Left cardiac atrium (tissue), 4 donors: ENCODE results near the gene JCHAIN. TPM values are rescaled to one million over a fixed set of nuclear protein-coding genes. Genes with fewer than 3 reads are reported as not detected.

ENCODE experiments used
- ATAC-seq, 2 donors: fragments of 200-7000 bp; cut with Tn5 transposase; one replicate each; pipeline ENCODE4 v1.9.1; 2020; ENCODE audit warnings: mild to moderate bottlenecking in 2 of 2, moderate library complexity in 2 of 2
- DNase-seq: peaks from one replicate; pipeline ENCODE4 v3.0.0-alpha.2; 2020
- intact Hi-C, 2 donors: fragments of 100-400 bp; cut with DNase I; formaldehyde crosslinking; loops; one replicate each; pipeline versions ENCODE4 v1.14.1 to v1.15.1; 2022 to 2023
- total RNA-seq, 2 donors: library from RNA; stranded (reverse); fragmentation: NEBNext Ultra II Directional; extraction: Animal tissue kit (Norgen Biotek cat#: 25700); gene quantifications; one replicate each; pipeline ENCODE4 v1.2.1, GENCODE V29; 2021
- donor health status: DM: no; HTN: yes; CAD: no.
- donor health status: DM: no; HTN: yes; CAD: no; lungs with severe emphysema.
- donor health status: DM: yes; HTN: yes; CAD: no.
- donor health status: Dilated cardiomyopathy.

JCHAIN gene
- total RNA-seq, 2 donors from 2014 or later, result 9.0 to 12.0 TPM

GRCh38 chr4:70607334-70607853 is 58.9 kb downstream of the JCHAIN start:
- DNase-seq (no peak), ATAC-seq (no peak)
- intact Hi-C loops, result loop anchor here in 1 of 2 donors (10.0 kb wide), 1 partner anchor 1107 kb away; no protein-coding TSS in a partner anchor

- intact Hi-C loops, result loop anchor here in 1 of 2 donors (10.0 kb wide), 1 partner anchor 1108 kb away; no protein-coding TSS in a partner anchor
- DNase-seq, result no peak
- no peak for ATAC-seq
These were observed 59.8 kb downstream of the JCHAIN start for GRCh38 chr4:70606459-70606858.

Other genes starting within 250 kb of the JCHAIN start
- not detected for gene MUC7, start 194.3 kb downstream of the JCHAIN start, total RNA-seq
- not detected for gene AMTN, start 147.9 kb downstream of the JCHAIN start, total RNA-seq
- gene AMBN, start 74.3 kb downstream of the JCHAIN start, total RNA-seq, result not detected
- 1 to 10 TPM; 1.2 to 2.9 TPM for gene ENAM, start 37.8 kb downstream of the JCHAIN start, total RNA-seq
- gene UTP3, start 22.0 kb upstream of the JCHAIN start, total RNA-seq, result 10 to 100 TPM; 17.6 to 24.0 TPM
- gene RUFY3, start 55.5 kb upstream of the JCHAIN start, total RNA-seq, result 10 to 100 TPM; 23.5 to 27.7 TPM
- gene GRSF1, start 173.4 kb upstream of the JCHAIN start, total RNA-seq, result 10 to 100 TPM; 64.4 to 79.7 TPM
- gene MOB1B, start 235.9 kb upstream of the JCHAIN start, total RNA-seq, result 10 to 100 TPM; 16.0 to 20.3 TPM